HG02970 (cell line): ENCODE data around the gene ZNF544.
"Not testable (repeated sequence)": the region's sequence is repeated elsewhere in the genome, so short reads cannot be mapped to it uniquely, and the experiment has no call there.

Experiments
- ATAC-seq: cut with Tn5 transposase; IDR thresholded peaks from one replicate; pipeline ENCODE4 v1.9.1; 2021; ENCODE audit warnings: mild to moderate bottlenecking, moderate library complexity, moderate number of reproducible peaks; ENCODE audit not compliant: unreplicated experiment, low FRiP score

Gene ZNF544

DNA sequence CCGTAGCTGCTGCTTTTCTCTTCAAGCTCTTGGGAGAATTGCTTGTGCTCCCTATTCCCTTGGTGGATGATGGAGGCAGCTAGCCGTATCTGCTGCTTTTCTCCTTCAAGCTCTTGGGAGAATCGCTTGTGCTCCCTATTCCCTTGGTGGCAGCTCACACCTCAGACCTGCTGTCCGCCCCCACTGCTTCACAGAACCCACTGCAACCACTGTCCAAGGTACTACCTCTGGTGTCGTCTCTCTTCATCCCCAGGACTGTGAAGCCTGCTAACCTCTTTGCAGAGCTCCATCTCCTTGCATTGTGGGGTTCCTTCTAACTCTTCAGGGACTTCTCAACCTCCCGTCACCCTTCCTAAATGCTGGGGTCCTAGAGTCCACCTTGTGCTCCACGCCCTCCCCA lies 71.9 kb downstream of the ZNF544 start:
- no peak for ATAC-seq

DNA sequence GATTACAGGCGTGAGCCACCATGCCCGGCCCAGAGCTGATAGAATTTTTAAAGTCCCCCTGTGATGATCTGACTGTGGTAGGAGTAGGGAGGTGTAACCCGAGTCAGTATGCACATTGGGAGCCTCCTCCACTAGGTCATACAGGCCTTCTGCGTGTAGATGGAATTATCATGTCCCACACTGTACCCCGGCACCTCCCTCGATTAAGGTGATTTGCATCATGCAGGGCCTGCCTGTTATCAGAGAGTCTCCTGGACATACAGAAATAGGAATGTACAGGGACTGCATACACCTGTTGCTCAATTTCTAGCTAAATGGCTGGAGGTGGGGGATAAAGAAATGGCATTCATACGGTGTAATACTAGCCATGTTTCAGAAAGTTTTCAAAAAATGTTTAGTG lies 75.5 kb downstream of the ZNF544 start:
- ATAC-seq: no peak

DNA sequence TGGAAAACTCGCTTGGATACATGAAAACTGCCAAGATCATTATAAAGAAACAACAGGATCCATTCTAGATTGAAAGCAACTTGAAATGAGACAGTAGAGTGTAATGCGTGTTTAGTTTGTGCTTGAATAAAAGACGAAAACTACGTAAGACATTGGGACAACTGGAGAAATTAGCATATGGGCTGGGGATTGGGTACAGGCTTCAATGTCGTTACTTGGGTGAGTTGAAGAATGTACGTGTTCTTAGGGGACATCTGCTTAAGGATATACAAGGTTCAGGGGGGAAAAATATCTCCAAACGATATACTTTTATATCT lies 76.0 kb downstream of the ZNF544 start:
- peak; percentile 7 for ATAC-seq

DNA sequence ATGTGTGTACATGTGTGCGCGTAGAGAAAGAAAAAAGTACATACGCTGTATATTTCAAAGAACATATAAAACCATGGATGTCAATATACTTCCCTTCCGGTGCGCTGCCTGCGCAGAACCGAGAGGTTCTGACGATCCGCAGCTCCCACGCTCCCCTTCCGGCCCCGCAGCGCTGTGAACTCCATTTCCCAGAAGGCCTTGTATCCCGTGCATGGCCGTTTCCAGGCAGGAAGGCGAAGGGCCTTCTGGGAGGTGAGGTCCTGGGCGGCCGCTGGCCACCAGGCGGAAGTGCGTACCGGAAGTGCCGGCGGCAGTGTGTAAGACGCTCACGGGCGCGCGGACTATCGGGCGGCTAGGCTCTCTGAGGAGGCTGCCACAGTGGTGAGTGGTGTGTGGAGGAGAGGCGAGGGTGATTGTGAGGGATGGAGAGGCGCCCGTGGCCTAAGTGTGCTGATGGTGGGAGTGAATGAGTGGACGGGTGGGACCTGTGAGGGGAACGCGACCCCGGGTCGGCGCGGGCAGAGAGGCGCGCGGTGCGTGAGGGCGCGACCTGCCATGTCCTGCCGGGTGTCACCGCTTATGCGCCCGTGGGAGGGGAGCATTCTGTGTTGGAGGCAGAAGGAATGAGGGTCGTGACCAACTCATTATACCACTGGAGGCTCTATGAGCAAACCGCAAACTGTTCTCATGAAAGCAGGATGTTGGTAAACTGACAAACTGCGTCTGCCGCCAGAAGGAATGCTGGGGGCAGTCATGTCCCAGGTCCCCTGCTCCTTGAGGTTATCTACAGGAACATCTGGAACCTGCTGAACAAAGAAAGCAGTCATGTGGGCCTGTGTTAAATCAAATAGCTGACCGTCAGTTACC lies 76.6 kb downstream of the ZNF544 start, which contains the start of gene ERVK3-1:
Gene ERVK3-1 (plus strand): TSS at position 313 of the 867 bp plus-strand sequence. CDS start 6,792 bp downstream, outside the sequence.
- ATAC-seq: peak; percentile 96

DNA sequence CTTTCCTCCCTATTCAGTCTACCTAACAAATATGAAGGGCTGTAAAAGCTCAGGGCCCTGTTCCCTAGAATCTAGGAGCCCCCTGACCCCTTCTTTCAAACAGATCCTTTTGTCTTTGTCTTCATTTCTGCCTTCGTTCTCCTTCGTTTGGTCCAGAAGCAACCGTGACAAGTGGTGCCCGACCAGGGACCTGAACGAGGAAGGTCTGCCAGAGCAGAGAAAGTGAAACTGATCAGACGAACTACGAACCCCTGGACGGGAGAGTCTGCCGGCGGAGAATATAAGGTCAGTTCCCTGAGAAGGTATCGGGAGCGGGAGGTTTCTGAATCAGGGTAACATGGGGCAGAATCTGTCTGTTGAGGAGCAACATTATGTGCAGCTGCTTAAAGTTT lies 77.2 kb downstream of the ZNF544 start:
- ATAC-seq: no peak

DNA sequence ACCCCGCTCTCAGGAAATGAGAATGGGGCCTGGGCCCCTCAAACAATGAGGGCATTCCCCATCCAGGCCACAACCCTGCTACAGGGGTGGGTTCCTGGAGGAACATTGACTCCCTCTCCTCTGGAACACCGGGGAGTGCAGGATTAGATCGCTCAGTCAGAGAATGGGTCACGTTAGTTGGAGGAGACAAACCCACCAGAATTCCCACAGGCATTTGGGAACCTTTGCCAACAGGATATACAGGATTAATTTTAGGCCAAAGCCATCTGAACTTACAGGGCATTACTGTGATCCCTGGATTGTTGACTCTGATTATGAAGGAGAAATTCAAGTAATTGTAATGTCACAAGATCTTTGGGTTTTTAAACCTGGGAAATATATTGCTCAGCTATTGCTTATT lies 79.0 kb downstream of the ZNF544 start:
- ATAC-seq: no peak

DNA sequence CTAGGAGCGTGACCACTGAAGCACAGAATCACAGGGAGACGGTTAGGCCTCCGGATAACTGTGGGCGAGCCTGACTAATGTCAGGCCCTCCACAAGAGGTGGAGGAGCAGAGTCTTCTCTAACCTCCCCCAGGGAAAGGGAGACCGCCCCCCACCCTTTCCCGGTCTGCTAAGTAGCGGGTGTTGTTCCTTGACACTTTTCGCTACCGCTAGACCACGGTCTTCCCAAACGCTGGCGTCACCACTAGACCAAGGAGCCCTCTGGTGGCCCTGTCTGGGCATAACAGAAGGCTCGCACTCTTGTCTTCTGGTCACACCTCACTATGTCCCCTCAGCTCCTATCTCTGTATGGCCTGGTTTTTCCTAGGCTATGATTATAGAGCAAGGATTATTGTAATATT lies 82.0 kb downstream of the ZNF544 start:
- not testable (repeated sequence) for ATAC-seq

DNA sequence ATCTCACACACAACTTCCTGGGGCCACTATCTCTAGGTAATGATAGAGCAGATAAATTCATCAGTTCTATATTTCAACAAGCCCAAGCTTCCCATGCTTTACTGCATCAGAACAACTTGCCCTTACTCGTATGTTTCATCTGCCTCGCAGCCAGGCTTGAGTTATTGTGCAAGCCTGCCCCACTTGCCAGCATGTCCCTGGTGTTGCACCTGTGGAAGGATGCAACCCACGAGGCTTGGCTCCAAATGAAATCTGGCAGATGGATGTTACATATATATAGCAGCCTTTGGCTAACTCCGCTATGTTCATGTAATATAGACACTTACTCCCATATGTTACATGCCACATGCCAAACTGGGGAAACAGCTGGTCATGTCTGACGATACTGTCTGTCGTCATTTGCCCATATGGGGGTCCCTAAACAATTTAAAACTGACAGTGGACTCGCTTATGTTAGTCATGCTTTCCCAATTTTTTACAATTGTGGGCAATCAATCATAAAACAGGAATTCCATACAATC lies 82.7 kb downstream of the ZNF544 start:
- no peak for ATAC-seq
